Effector memory CD8-positive, alpha-beta T cell (primary cell): ENCODE data around the gene RAB20.
"Not testable (repeated sequence)": the region's sequence is repeated elsewhere in the genome, so short reads cannot be mapped to it uniquely, and the experiment has no call there.

ENCODE experiments used
- ATAC-seq: fragments of 150-1000 bp; cut with Tn5 transposase; replicated peaks from 2 replicates; pipeline ENCODE4 v1.10.0; 2021; ENCODE audit warnings: mild to moderate bottlenecking, moderate library complexity
- DNase-seq, 3 experiments: peaks; one replicate each; pipeline ENCODE4 v3.0.0; 2021
- H3K27ac Mint-ChIP-seq, 2 donors: one replicate each; pipeline ENCODE4 v1.8.0; 2022; ENCODE audit warnings: mild to moderate bottlenecking in 2 of 2, mixed read lengths in 2 of 2, moderate library complexity in 2 of 2
- H3K27me3 Mint-ChIP-seq, 2 donors: one replicate each; pipeline ENCODE4 v1.8.0; 2022; ENCODE audit warnings: mixed read lengths in 2 of 2
- H3K36me3 Mint-ChIP-seq: one replicate; pipeline ENCODE4 v1.8.0; 2022; ENCODE audit warnings: mild to moderate bottlenecking, moderate library complexity, mixed read lengths; ENCODE audit not compliant: insufficient read depth
- H3K4me1 Mint-ChIP-seq, 2 donors: one replicate each; pipeline ENCODE4 v1.8.0; 2022; ENCODE audit warnings: low read depth in 2 of 2, mixed read lengths in 2 of 2
- H3K4me3 Mint-ChIP-seq, 2 donors: one replicate each; pipeline ENCODE4 v1.8.0; 2022; ENCODE audit warnings: mild to moderate bottlenecking in 2 of 2, mixed read lengths in 2 of 2, moderate library complexity in 2 of 2
- H3K9me3 Mint-ChIP-seq, 2 donors: one replicate each; pipeline ENCODE4 v1.8.0; 2022; ENCODE audit warnings: mixed read lengths in 2 of 2

The RAB20 gene

GRCh38 chr13:110540871-110541525 lies 20.5 kb downstream of the RAB20 start:
- H3K27me3 Mint-ChIP-seq = peaks cover 0 to 5% of the 10 kb centered on the region in 2 donors
- H3K4me3 Mint-ChIP-seq = no peak overlapping the region
- H3K36me3 Mint-ChIP-seq = peaks cover 6% of the 10 kb centered on the region
- H3K27ac Mint-ChIP-seq = no peak overlapping the region
- DNase-seq = no peak
- ATAC-seq = no peak
- H3K9me3 Mint-ChIP-seq = no peaks in the 10 kb centered on the region
- no peaks in the 10 kb centered on the region for H3K4me1 Mint-ChIP-seq

GRCh38 chr13:110539894-110540293 lies 21.6 kb downstream of the RAB20 start:
- no peak overlapping the region for H3K27ac Mint-ChIP-seq
- no peak for DNase-seq
- no peak overlapping the region for H3K4me3 Mint-ChIP-seq
- no peaks in the 10 kb centered on the region for H3K4me1 Mint-ChIP-seq
- peaks cover 0 to 5% of the 10 kb centered on the region in 2 donors for H3K27me3 Mint-ChIP-seq
- no peak for ATAC-seq
- H3K36me3 Mint-ChIP-seq = peaks cover 6% of the 10 kb centered on the region
- H3K9me3 Mint-ChIP-seq = no peaks in the 10 kb centered on the region

GRCh38 chr13:110538632-110539031 lies 22.9 kb downstream of the RAB20 start:
- Mint-ChIP-seq H3K36me3 (peaks cover 6% of the 10 kb centered on the region), H3K4me3 (no peak overlapping the region)
- no peak for ATAC-seq

DNA sequence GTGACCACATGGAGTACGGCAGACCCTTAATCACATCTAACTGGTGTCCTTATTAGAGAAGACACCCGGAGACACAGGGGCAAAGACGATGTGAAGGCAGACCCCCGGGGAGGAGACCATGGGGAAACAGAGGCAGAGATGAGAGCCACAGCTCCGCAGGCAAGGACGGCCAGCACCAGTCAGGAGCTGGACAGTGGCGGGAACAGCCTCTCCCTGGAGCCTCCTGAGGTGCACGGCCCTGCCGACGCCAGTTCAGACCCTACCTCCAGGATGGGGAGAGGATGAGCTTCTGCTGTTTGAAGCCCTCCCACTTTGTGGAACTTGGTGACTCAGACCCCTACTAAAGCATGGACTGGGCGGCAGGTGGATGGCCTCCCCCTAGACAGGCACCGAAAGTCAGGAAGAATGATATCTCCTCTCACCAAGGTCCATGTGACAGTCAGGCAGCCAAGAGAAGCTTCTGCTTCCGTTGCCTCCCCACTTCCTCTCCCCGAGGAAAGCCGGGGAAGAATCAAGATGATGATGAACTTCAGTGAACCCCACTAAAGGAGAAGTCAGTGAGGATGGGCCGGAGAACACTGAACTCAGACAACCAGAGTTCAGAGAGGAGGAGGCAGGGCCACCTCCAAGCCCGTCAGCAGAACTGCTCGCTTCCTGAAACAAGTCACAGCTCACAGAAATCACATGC lies 25.4 kb downstream of the RAB20 start:
- peak; percentile 52 for ATAC-seq
- Mint-ChIP-seq H3K4me1 (no peaks in the 10 kb centered on the region), H3K27me3 (no peaks in the 10 kb centered on the region), H3K36me3 (no peaks in the 10 kb centered on the region), H3K4me3 (no peak overlapping the region), H3K9me3 (no peaks in the 10 kb centered on the region), H3K27ac (peak overlapping the region in 1 of 2 donors; percentile 51)
- no peak for DNase-seq

More at GRCh38 chr13:110538632-110539031, 22.9 kb downstream of the RAB20 start:
- H3K9me3 Mint-ChIP-seq = no peaks in the 10 kb centered on the region
- no peaks in the 10 kb centered on the region for H3K4me1 Mint-ChIP-seq
- H3K27me3 Mint-ChIP-seq = peaks cover 0 to 5% of the 10 kb centered on the region in 2 donors
- no peak overlapping the region for H3K27ac Mint-ChIP-seq
- no peak for DNase-seq

DNA sequence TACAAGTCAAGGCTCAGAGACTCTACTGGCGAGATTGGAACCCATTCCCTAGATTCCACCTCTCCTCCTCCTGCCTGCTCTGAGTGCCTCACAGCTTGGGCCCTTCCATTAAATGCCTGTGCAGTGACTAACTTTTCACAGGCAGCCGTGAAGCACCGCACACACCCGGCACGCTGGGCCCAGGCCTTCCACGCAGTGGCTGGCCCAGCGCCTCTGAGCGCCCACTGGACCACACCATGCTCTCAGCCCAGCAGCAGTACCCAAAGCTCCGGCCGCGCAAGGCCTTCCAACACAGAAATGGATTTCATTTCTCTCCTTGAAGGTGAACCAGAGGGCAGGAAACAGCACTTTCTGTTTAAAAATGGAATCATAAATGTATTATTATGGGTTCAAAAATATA lies 26.0 kb downstream of the RAB20 start:
- no peaks in the 10 kb centered on the region for H3K9me3 Mint-ChIP-seq
- no peak overlapping the region for H3K27ac Mint-ChIP-seq
- no peaks in the 10 kb centered on the region for H3K4me1 Mint-ChIP-seq
- no peak overlapping the region for H3K4me3 Mint-ChIP-seq
- DNase-seq (no peak), ATAC-seq (no peak)
- no peaks in the 10 kb centered on the region for H3K27me3 Mint-ChIP-seq
- H3K36me3 Mint-ChIP-seq = peaks cover 2% of the 10 kb centered on the region

GRCh38 chr13:110533771-110534670 lies 27.5 kb downstream of the RAB20 start:
- H3K4me1 Mint-ChIP-seq = no peaks in the 10 kb centered on the region
- no peak overlapping the region for H3K4me3 Mint-ChIP-seq
- no peaks in the 10 kb centered on the region for H3K9me3 Mint-ChIP-seq
- no peak for ATAC-seq
- H3K27me3 Mint-ChIP-seq = no peaks in the 10 kb centered on the region
- H3K27ac Mint-ChIP-seq = no peak overlapping the region
- DNase-seq = no peak
- peaks cover 2% of the 10 kb centered on the region for H3K36me3 Mint-ChIP-seq

- ATAC-seq, H3K4me3 Mint-ChIP-seq, H3K9me3 Mint-ChIP-seq, H3K27ac Mint-ChIP-seq, H3K36me3 Mint-ChIP-seq, DNase-seq, H3K27me3 Mint-ChIP-seq, H3K4me1 Mint-ChIP-seq: not testable (repeated sequence)
Measured at GRCh38 chr13:110532258-110532657, 29.3 kb downstream of the RAB20 start.

DNA sequence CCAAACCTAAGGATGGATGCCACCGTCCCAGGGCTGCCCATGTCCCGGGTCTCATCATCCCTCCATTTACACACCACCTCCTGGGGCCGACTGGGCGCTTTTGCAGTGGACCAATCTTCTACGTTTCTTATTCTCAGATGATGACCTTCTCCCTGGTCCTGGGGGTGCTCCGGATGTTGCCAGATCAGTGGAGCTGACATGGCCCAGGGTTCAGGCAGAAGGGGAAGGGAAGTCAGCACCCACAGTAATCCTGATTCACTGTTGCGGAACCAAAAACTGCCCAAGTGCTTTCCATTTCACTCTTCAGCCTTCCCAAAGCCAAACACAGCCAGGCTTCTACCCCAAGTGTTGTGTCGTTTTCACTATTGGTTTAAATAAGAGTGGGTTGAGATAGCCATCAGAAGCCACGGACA lies 29.8 kb downstream of the RAB20 start:
- Mint-ChIP-seq H3K4me3 (no peak overlapping the region), H3K4me1 (no peaks in the 10 kb centered on the region), H3K27ac (no peak overlapping the region), H3K36me3 (peaks cover 2% of the 10 kb centered on the region), H3K9me3 (no peaks in the 10 kb centered on the region), H3K27me3 (no peaks in the 10 kb centered on the region)
- DNase-seq = no peak
- ATAC-seq = no peak

- H3K27me3 Mint-ChIP-seq = no peaks in the 10 kb centered on the region
- H3K4me1 Mint-ChIP-seq = peaks cover 0 to under 1% of the 10 kb centered on the region in 2 donors
- peaks cover 2% of the 10 kb centered on the region for H3K36me3 Mint-ChIP-seq
- H3K4me3 Mint-ChIP-seq = no peak overlapping the region
- DNase-seq (no peak), ATAC-seq (no peak)
- H3K27ac Mint-ChIP-seq = no peak overlapping the region
- no peaks in the 10 kb centered on the region for H3K9me3 Mint-ChIP-seq
Measured at GRCh38 chr13:110531100-110531499, 30.4 kb downstream of the RAB20 start.

- Mint-ChIP-seq H3K27me3 (peaks cover 6 to 10% of the 10 kb centered on the region in 2 donors), H3K36me3 (peaks cover 2% of the 10 kb centered on the region), H3K4me1 (peaks cover 13 to 14% of the 10 kb centered on the region in 2 donors), H3K27ac (no peak overlapping the region), H3K4me3 (no peak overlapping the region), H3K9me3 (no peaks in the 10 kb centered on the region)
- DNase-seq (no peak), ATAC-seq (no peak)
Measured at GRCh38 chr13:110529522-110530311, 31.8 kb downstream of the RAB20 start.

- H3K36me3 Mint-ChIP-seq = peaks cover 2% of the 10 kb centered on the region
- H3K27ac Mint-ChIP-seq = no peak overlapping the region
- DNase-seq (no peak), ATAC-seq (no peak)
- no peak overlapping the region for H3K4me3 Mint-ChIP-seq
- peaks cover 20 to 22% of the 10 kb centered on the region in 2 donors for H3K4me1 Mint-ChIP-seq
- peaks cover 6 to 10% of the 10 kb centered on the region in 2 donors for H3K27me3 Mint-ChIP-seq
- H3K9me3 Mint-ChIP-seq = no peaks in the 10 kb centered on the region
Measured at GRCh38 chr13:110528911-110529310, 32.6 kb downstream of the RAB20 start.

DNA sequence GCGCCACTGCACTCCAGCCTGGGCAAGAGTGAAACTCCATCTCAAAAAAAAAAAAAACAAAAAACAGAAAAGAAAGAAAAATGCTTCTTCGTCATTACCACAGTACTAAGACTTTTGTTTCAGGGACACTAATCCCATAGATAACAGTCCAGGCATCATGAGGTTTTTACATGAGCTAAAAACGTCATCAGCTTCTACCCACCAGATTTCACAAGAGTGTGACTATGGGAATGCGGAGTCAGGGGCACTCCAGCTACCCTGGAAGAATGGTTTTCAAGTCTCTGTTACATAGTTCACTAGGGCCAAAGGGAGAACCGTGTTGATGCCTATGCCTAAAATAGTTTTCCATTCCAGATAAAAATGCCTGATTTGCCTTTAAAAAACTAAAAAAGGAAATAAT lies 33.2 kb downstream of the RAB20 start:
- no peak overlapping the region for H3K4me3 Mint-ChIP-seq
- H3K9me3 Mint-ChIP-seq = no peaks in the 10 kb centered on the region
- no peak overlapping the region for H3K27ac Mint-ChIP-seq
- H3K4me1 Mint-ChIP-seq = peaks cover 20 to 25% of the 10 kb centered on the region in 2 donors
- ATAC-seq (no peak), DNase-seq (no peak)
- H3K36me3 Mint-ChIP-seq = peaks cover 2% of the 10 kb centered on the region
- peaks cover 6 to 10% of the 10 kb centered on the region in 2 donors for H3K27me3 Mint-ChIP-seq
